Suprapubic skin (tissue), 4 donors: Measurements from ENCODE around the gene RHBDD1. TPM values are rescaled to one million over a fixed set of nuclear protein-coding genes. Genes with fewer than 3 reads are reported as not detected.

Source experiments
- DNase-seq, 2 donors: peaks; one replicate each; pipeline ENCODE4 v3.0.0-alpha.2; 2019; ENCODE audit warnings: low spot score in 2 of 2
- H3K27ac ChIP-seq: fragments of 200-600 bp; sonication (generic); one replicate; pipeline ENCODE4 v1.5.1; 2019
- H3K27me3 ChIP-seq: fragments of 200-600 bp; sonication (generic); one replicate; pipeline ENCODE4 v1.5.1; 2019
- H3K36me3 ChIP-seq: fragments of 200-600 bp; sonication (generic); one replicate; pipeline ENCODE4 v1.5.1; 2019
- H3K4me1 ChIP-seq: fragments of 200-600 bp; sonication (generic); one replicate; pipeline ENCODE4 v1.5.1; 2019
- H3K4me3 ChIP-seq: fragments of 200-600 bp; sonication (generic); one replicate; pipeline ENCODE4 v1.5.1; 2019; ENCODE audit warnings: mild to moderate bottlenecking
- H3K9me3 ChIP-seq: fragments of 200-600 bp; sonication (generic); one replicate; pipeline ENCODE4 v1.5.1; 2019
- EP300 ChIP-seq: sonication (generic); formaldehyde crosslinking; IDR thresholded peaks from one replicate; pipeline ENCODE4 v1.6.1; 2017; ENCODE audit warnings: antibody characterized with exemption
- POLR2A ChIP-seq, 2 donors: fragments of 450-650 bp; IDR thresholded peaks; one replicate each; pipeline ENCODE4 v1.6.1; 2017; ENCODE audit warnings: antibody characterized with exemption in 2 of 2, mild to moderate bottlenecking in 2 of 2, moderate library complexity in 2 of 2
- POLR2AphosphoS5 ChIP-seq, 3 donors: sonication (generic); formaldehyde crosslinking; IDR thresholded peaks; one replicate each; pipeline ENCODE4 v1.6.1; 2017; ENCODE audit warnings: antibody characterized with exemption in 3 of 3
- WGBS: methylation state at CpG from one replicate; pipeline ENCODE4 v1.1.5; 2018; 5-methylcytosine and 5-hydroxymethylcytosine counted together
- total RNA-seq, 4 donors: library from RNA; depleted of rRNA; stranded (reverse); fragments of >200 nt; gene quantifications; one replicate each; pipeline ENCODE4 v1.1.0, GENCODE V29; 2016
- TF ChIP-seq, protein P1 (sequence below), 2 donors: fragments of 200-600 bp in 1 of 2; fragments of 450-650 bp in 1 of 2; sonication (generic) in 1 of 2; IDR thresholded peaks; one replicate each; pipeline ENCODE4 v1.5.1; 2016 to 2019; ENCODE audit warnings: antibody characterized with exemption in 2 of 2, mild to moderate bottlenecking in 1 of 2, moderate library complexity in 1 of 2

The RHBDD1 gene
- total RNA-seq, 4 donors from 2014 or later, result 14.0 to 41.8 (median 20.7) TPM

DNA sequence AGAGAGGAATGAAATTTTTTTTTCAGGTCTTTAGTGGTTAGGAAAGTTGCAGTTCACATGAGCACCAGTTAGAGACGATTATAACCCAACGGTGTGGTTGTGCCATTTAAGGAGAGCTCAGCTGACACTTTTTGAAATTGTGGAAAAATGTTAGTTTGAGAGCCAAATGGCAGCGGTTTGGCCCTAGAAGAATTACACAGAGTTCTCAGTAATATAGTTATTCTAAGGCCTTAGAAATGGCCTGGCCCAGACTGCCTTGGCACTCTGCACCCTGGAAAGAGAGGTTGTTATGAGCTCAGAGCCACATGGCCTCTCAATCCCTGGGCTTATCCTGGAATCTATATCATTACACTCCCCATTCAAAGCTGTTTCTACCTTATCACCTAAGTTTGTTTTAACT is 117.4 kb downstream of the RHBDD1 start:
- Histone ChIP-seq H3K9me3 (peaks cover 4% of the 10 kb centered on the region), H3K27ac (peak overlapping the region; percentile 27), H3K36me3 (no peaks in the 10 kb centered on the region), H3K4me1 (peaks cover 16% of the 10 kb centered on the region), H3K27me3 (no peaks in the 10 kb centered on the region), H3K4me3 (no peak overlapping the region)
- peak in 1 of 2 donors; percentile 65 for DNase-seq
- TF ChIP-seq EP300, result no peak
- TF ChIP-seq POLR2AphosphoS5 (IDR thresholded peaks at IDR 0.05), result no peak
- TF ChIP-seq POLR2A (IDR thresholded peaks at IDR 0.05), result no peak
- TF ChIP-seq, protein P1, sequence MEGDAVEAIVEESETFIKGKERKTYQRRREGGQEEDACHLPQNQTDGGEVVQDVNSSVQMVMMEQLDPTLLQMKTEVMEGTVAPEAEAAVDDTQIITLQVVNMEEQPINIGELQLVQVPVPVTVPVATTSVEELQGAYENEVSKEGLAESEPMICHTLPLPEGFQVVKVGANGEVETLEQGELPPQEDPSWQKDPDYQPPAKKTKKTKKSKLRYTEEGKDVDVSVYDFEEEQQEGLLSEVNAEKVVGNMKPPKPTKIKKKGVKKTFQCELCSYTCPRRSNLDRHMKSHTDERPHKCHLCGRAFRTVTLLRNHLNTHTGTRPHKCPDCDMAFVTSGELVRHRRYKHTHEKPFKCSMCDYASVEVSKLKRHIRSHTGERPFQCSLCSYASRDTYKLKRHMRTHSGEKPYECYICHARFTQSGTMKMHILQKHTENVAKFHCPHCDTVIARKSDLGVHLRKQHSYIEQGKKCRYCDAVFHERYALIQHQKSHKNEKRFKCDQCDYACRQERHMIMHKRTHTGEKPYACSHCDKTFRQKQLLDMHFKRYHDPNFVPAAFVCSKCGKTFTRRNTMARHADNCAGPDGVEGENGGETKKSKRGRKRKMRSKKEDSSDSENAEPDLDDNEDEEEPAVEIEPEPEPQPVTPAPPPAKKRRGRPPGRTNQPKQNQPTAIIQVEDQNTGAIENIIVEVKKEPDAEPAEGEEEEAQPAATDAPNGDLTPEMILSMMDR (IDR thresholded peaks at IDR 0.05), result no peak
- WGBS, result 69% methylated on average over 3 of the region's 3 CpGs

DNA sequence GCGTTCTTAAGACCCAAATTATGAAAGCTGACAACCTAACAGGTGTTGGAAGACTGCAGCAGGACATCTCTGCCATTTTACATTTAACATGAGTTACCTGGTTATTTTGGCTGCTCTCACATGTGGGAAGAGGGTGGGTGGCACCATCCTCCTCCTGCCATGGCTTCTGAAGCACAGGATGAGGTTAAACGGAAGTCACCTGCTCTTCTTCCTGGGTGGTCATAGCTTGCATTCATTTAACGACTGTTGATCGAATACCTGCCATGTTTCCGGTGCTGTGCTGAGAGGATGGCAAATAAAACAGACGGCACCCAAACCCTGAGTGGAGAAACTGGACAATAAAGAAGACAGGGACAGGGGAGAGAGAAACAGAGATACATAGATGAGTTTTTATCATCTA is 118.0 kb downstream of the RHBDD1 start:
- 93% methylated on average over 6 of the region's 6 CpGs for WGBS
- Histone ChIP-seq H3K27ac (peak overlapping the region; percentile 27), H3K4me3 (no peak overlapping the region), H3K4me1 (peaks cover 16% of the 10 kb centered on the region), H3K9me3 (peaks cover 4% of the 10 kb centered on the region), H3K36me3 (no peaks in the 10 kb centered on the region), H3K27me3 (no peaks in the 10 kb centered on the region)
- TF ChIP-seq POLR2A (IDR thresholded peaks at IDR 0.05) (no peak), POLR2AphosphoS5 (IDR thresholded peaks at IDR 0.05) (no peak), EP300 (no peak)
- TF ChIP-seq, protein P1 (IDR thresholded peaks at IDR 0.05), result no peak
- no peak for DNase-seq

DNA sequence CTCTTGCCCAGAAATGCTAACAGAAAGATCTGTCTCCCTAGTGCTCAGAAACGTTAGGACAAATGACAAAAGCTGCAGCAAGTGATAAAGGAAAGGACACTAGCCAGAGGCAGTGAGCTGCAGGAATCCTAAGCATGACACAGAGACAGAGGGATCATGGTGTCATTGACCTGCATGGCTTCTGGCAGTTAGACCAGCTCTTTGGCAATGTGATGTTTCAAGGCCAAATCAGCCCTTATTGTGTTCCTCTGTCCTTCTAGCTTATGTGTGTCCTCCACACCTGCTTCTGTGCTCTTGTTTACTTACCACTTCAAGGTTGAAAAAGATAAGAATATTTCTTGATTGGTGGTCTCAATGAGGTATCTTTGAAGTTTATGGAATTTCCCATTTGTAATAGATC is 120.8 kb downstream of the RHBDD1 start:
- H3K27ac ChIP-seq, result no peak overlapping the region
- no peaks in the 10 kb centered on the region for H3K36me3 ChIP-seq
- H3K4me1 ChIP-seq, result peaks cover 16% of the 10 kb centered on the region
- 67% methylated on average over 1 of the region's 1 CpG for WGBS
- H3K4me3 ChIP-seq, result no peak overlapping the region
- TF ChIP-seq, protein P1 (IDR thresholded peaks at IDR 0.05), result no peak
- TF ChIP-seq EP300 (no peak), POLR2AphosphoS5 (IDR thresholded peaks at IDR 0.05) (no peak), POLR2A (IDR thresholded peaks at IDR 0.05) (no peak)
- peaks cover 4% of the 10 kb centered on the region for H3K9me3 ChIP-seq
- no peak for DNase-seq
- no peaks in the 10 kb centered on the region for H3K27me3 ChIP-seq

DNA sequence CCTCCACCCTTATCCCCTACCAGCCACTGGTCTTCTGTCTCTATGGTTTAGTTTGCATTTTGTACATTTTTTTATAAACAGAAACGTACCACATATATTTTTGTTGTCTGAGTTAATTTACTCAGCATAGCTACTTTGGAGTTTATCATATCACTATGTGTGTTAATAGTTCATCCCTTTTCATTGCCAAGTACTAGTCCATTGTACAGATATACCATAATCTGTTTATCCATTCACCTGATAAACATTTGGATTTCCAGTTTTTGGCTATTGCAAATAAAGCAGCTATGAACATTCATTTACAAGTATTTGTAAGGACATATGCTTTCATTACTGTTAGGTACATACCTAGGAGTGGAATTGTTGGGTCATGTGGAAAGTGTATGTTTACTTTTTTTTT is 123.6 kb downstream of the RHBDD1 start:
- no peak for DNase-seq
- H3K4me1 ChIP-seq, result peaks cover 14% of the 10 kb centered on the region
- H3K9me3 ChIP-seq, result peaks cover 4% of the 10 kb centered on the region
- TF ChIP-seq, protein P1 (IDR thresholded peaks at IDR 0.05), result no peak
- no peak for TF ChIP-seq EP300
- TF ChIP-seq POLR2AphosphoS5 (IDR thresholded peaks at IDR 0.05), result no peak
- TF ChIP-seq POLR2A (IDR thresholded peaks at IDR 0.05), result no peak
- H3K4me3 ChIP-seq, result no peak overlapping the region
- no peaks in the 10 kb centered on the region for H3K27me3 ChIP-seq
- H3K36me3 ChIP-seq, result no peaks in the 10 kb centered on the region
- H3K27ac ChIP-seq, result no peak overlapping the region
- 100% methylated on average over 1 of the region's 1 CpG for WGBS

DNA sequence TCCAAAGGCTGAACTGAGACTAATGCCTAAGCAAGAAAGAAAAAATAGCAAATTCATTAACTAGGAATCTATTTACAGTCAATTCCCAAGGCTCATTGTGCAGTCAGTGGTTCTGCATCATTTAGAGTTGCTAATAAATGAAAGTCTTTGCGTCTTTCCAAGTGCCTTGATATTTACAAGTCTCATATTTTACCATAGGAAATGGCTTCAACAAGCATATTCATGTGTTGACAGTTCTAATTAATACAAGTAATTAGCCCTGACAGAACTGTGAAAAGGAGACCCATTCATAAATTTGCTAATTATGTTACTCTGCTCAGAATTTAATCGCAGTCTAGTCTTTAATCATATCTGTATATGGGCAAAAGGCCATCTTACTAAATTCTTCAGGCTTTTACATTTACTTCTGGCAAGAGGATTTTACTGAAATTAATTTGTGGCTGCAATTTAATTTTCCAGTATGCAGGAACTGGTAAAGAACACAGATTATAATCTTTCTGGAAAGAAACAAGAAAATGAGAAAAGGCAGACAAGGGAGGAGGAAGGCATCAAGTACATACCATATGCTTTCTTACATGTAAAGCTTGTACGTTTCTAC is 126.4 kb downstream of the RHBDD1 start:
- 60% methylated on average over 3 of the region's 3 CpGs for WGBS
- Histone ChIP-seq H3K27ac (no peak overlapping the region), H3K4me1 (peaks cover 4% of the 10 kb centered on the region), H3K4me3 (no peak overlapping the region), H3K9me3 (peaks cover 4% of the 10 kb centered on the region), H3K36me3 (no peaks in the 10 kb centered on the region), H3K27me3 (no peaks in the 10 kb centered on the region)
- TF ChIP-seq EP300 (no peak), POLR2A (IDR thresholded peaks at IDR 0.05) (no peak), POLR2AphosphoS5 (IDR thresholded peaks at IDR 0.05) (no peak)
- TF ChIP-seq, protein P1 (IDR thresholded peaks at IDR 0.05), result no peak
- DNase-seq, result no peak
